Tibial artery (tissue), 4 donors: ENCODE data around the gene SLC34A3.

ENCODE experiments used
- DNase-seq, 2 donors: peaks; one replicate each; pipeline ENCODE4 v3.0.0-alpha.2; 2019
- H3K27ac ChIP-seq, 2 donors: fragments of 200-600 bp; sonication (generic) in 1 of 2; 1 replicate in 1 of 2; 2 replicates in 1 of 2; pipeline ENCODE4 v1.5.1; 2018 to 2019; ENCODE audit warnings: mild to moderate bottlenecking in 1 of 2
- H3K27me3 ChIP-seq, 2 donors: fragments of 200-600 bp; sonication (generic) in 1 of 2; one replicate each; pipeline versions ENCODE4 v1.5.1 to v1.6.0; 2016 to 2019
- H3K36me3 ChIP-seq, 3 donors: fragments of 200-600 bp; sonication (generic) in 2 of 3; one replicate each; pipeline ENCODE4 v1.5.1; 2016 to 2019; ENCODE audit warnings: mild to moderate bottlenecking in 2 of 3
- H3K4me1 ChIP-seq, 4 donors: fragments of 200-600 bp; sonication (generic) in 2 of 4; 1 replicate in 3 of 4; 2 replicates in 1 of 4; pipeline ENCODE4 v1.5.1; 2016 to 2019
- H3K4me3 ChIP-seq, 2 donors: fragments of 200-600 bp; sonication (generic) in 1 of 2; 1 replicate in 1 of 2; 2 replicates in 1 of 2; pipeline ENCODE4 v1.5.1; 2018 to 2019; ENCODE audit warnings: mild to moderate bottlenecking in 2 of 2
- H3K9me3 ChIP-seq, 3 donors: fragments of 200-600 bp; sonication (generic) in 1 of 3; one replicate each; pipeline ENCODE4 v1.5.1; 2016 to 2019
- intact Hi-C: fragments of 100-400 bp; cut with DNase I; formaldehyde crosslinking; loops from one replicate; pipeline ENCODE4 v1.15.0; 2023; ENCODE audit warnings: low total_unique reads
- TF ChIP-seq, protein P1 (sequence below), 2 experiments: fragments of 200-600 bp in 1 of 2; fragments of 450-650 bp in 1 of 2; IDR thresholded peaks; one replicate each; pipeline ENCODE4 v1.5.1; 2017 to 2019; ENCODE audit warnings: antibody characterized with exemption in 2 of 2, mild to moderate bottlenecking in 1 of 2, moderate library complexity in 1 of 2

The SLC34A3 gene

GRCh38 chr9:137192859-137193258, 37.8 kb upstream of the SLC34A3 start:
- TF ChIP-seq, protein P1, sequence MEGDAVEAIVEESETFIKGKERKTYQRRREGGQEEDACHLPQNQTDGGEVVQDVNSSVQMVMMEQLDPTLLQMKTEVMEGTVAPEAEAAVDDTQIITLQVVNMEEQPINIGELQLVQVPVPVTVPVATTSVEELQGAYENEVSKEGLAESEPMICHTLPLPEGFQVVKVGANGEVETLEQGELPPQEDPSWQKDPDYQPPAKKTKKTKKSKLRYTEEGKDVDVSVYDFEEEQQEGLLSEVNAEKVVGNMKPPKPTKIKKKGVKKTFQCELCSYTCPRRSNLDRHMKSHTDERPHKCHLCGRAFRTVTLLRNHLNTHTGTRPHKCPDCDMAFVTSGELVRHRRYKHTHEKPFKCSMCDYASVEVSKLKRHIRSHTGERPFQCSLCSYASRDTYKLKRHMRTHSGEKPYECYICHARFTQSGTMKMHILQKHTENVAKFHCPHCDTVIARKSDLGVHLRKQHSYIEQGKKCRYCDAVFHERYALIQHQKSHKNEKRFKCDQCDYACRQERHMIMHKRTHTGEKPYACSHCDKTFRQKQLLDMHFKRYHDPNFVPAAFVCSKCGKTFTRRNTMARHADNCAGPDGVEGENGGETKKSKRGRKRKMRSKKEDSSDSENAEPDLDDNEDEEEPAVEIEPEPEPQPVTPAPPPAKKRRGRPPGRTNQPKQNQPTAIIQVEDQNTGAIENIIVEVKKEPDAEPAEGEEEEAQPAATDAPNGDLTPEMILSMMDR (IDR thresholded peaks at IDR 0.05), result no peak
- Histone ChIP-seq H3K4me3 (no peak overlapping the region), H3K27ac (no peak overlapping the region), H3K27me3 (no peaks in the 10 kb centered on the region), H3K9me3 (no peaks in the 10 kb centered on the region), H3K4me1 (peaks cover 8 to 56% (median 22%) of the 10 kb centered on the region in 4 donors), H3K36me3 (peaks cover 6 to 29% (median 21%) of the 10 kb centered on the region in 3 donors)
- DNase-seq, result no peak
- intact Hi-C loops, result no loop called here

DNA sequence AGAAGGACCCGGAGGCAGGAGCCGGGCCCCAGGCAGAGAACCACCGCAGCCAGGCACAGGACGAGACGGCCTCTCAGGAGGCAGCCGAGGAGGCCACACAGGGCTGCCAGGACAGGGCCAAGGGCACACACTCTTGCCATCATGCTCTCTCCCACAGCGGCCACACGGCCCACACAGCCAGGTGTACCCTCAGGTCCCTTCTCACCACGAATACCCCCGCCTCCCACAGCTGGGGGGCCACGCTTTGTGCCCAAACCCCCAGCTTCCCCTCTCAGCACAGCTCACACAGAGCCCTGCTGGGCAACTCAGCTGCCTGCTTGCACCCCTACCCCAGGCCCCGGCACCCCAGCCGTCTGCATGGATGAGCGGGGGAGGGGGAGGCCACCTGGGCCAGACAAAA, 36.9 kb upstream of the SLC34A3 start:
- Histone ChIP-seq H3K27me3 (no peaks in the 10 kb centered on the region), H3K4me3 (no peak overlapping the region), H3K9me3 (no peaks in the 10 kb centered on the region), H3K36me3 (peaks cover 6 to 29% (median 21%) of the 10 kb centered on the region in 3 donors), H3K4me1 (peaks cover 8 to 63% (median 29%) of the 10 kb centered on the region in 4 donors), H3K27ac (no peak overlapping the region)
- intact Hi-C loops, result no loop called here
- TF ChIP-seq, protein P1 (IDR thresholded peaks at IDR 0.05), result no peak
- no peak for DNase-seq

GRCh38 chr9:137194388-137194787, 36.3 kb upstream of the SLC34A3 start:
- H3K27me3 ChIP-seq, result no peaks in the 10 kb centered on the region
- H3K27ac ChIP-seq, result no peak overlapping the region
- peaks cover 6 to 29% (median 21%) of the 10 kb centered on the region in 3 donors for H3K36me3 ChIP-seq
- H3K4me3 ChIP-seq, result no peak overlapping the region
- TF ChIP-seq, protein P1 (IDR thresholded peaks at IDR 0.05), result no peak
- peaks cover 10 to 66% (median 31%) of the 10 kb centered on the region in 4 donors for H3K4me1 ChIP-seq
- no peak for DNase-seq
- intact Hi-C loops, result no loop called here
- no peaks in the 10 kb centered on the region for H3K9me3 ChIP-seq

- no peak for DNase-seq
- Histone ChIP-seq H3K36me3 (peaks cover 6 to 27% (median 20%) of the 10 kb centered on the region in 3 donors), H3K4me1 (peaks cover 7 to 66% (median 31%) of the 10 kb centered on the region in 4 donors), H3K27me3 (no peaks in the 10 kb centered on the region), H3K9me3 (no peaks in the 10 kb centered on the region), H3K4me3 (no peak overlapping the region), H3K27ac (no peak overlapping the region)
- intact Hi-C loops, result no loop called here
- TF ChIP-seq, protein P1 (IDR thresholded peaks at IDR 0.05), result no peak
Observed at GRCh38 chr9:137194909-137195308, 35.8 kb upstream of the SLC34A3 start.

GRCh38 chr9:137195525-137196220, 35.0 kb upstream of the SLC34A3 start:
- Histone ChIP-seq H3K27ac (no peak overlapping the region), H3K4me1 (peaks cover 4 to 58% (median 24%) of the 10 kb centered on the region in 4 donors), H3K9me3 (no peaks in the 10 kb centered on the region), H3K36me3 (peaks cover under 1 to 19% (median 12%) of the 10 kb centered on the region in 3 donors), H3K27me3 (no peaks in the 10 kb centered on the region), H3K4me3 (no peak overlapping the region)
- intact Hi-C loops, result no loop called here
- DNase-seq, result no peak
- TF ChIP-seq, protein P1 (IDR thresholded peaks at IDR 0.05), result no peak
